ENCODE measurements around the gene GPR78. TPM values are rescaled to one million over a fixed set of nuclear protein-coding genes. Genes with fewer than 3 reads are reported as not detected.
"Not testable (repeated sequence)": the region's sequence is repeated elsewhere in the genome, so short reads cannot be mapped to it uniquely, and the experiment has no call there.

Gene GPR78
- total RNA-seq, 1 donor from 2014 or later: 0.54 TPM

DNA sequence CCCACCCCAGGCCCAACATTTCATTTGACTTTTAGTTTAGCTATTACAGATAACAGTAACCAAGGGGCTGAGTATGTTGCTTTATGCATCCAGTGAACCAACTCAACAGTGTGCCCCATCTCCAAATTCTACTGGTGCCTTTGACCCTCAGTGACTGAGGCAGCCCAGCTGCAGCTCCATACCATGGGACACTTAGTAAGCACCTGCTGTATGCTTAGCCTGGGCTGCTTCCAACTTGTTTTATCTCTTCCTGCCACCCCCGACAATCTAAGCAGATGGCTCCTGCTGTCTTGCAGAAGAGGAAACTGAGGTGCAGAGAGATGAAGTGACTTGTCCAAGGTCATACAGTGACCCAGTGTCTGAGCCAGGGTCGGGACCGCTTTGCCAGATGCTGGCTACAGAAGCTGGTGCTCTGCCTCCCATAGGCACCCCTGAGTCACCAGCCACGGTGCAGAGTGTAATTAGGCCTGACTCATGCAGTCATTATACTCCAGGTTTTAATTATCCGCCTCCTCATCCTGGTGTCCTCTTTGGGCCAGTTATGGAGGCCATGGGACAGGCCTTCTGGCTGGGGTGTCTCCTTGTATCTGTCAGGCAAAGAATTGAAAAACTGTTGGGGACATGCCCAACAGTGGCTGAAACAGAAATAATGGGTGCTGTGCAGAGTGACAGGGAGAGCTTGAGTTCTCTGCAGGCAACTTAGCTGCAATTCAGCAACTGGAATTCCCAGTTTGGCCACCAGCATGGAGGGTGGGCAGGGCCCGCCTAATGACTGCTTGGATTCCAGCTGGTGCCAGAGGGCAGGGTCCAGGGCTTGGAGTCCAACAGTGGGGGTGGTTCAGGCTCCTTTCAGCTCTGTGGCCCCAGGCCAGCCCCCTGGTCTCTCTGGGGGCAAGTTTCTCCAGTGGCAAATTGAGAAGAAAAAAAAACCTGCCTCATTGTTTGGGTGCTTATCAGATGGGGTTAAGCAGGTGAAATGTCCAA, 8.2 kb upstream of the GPR78 start:
- Mint-ChIP-seq H3K4me1 (ENCODE audit: unreplicated experiment) (peaks cover 8% of the 10 kb centered on the region), H3K36me3 (ENCODE audit: unreplicated experiment) (no peaks in the 10 kb centered on the region), H3K9me3 (ENCODE audit: unreplicated experiment) (no peaks in the 10 kb centered on the region), H3K4me3 (ENCODE audit: unreplicated experiment) (no peak overlapping the region), H3K27me3 (ENCODE audit: unreplicated experiment) (peaks cover 15% of the 10 kb centered on the region), H3K27ac (ENCODE audit: unreplicated experiment) (no peak overlapping the region)
- TF ChIP-seq, protein P1, sequence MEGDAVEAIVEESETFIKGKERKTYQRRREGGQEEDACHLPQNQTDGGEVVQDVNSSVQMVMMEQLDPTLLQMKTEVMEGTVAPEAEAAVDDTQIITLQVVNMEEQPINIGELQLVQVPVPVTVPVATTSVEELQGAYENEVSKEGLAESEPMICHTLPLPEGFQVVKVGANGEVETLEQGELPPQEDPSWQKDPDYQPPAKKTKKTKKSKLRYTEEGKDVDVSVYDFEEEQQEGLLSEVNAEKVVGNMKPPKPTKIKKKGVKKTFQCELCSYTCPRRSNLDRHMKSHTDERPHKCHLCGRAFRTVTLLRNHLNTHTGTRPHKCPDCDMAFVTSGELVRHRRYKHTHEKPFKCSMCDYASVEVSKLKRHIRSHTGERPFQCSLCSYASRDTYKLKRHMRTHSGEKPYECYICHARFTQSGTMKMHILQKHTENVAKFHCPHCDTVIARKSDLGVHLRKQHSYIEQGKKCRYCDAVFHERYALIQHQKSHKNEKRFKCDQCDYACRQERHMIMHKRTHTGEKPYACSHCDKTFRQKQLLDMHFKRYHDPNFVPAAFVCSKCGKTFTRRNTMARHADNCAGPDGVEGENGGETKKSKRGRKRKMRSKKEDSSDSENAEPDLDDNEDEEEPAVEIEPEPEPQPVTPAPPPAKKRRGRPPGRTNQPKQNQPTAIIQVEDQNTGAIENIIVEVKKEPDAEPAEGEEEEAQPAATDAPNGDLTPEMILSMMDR (IDR thresholded peaks at IDR 0.05): no peak
- DNase-seq (ENCODE audit: extremely low spot score, unreplicated experiment): no peak

DNA sequence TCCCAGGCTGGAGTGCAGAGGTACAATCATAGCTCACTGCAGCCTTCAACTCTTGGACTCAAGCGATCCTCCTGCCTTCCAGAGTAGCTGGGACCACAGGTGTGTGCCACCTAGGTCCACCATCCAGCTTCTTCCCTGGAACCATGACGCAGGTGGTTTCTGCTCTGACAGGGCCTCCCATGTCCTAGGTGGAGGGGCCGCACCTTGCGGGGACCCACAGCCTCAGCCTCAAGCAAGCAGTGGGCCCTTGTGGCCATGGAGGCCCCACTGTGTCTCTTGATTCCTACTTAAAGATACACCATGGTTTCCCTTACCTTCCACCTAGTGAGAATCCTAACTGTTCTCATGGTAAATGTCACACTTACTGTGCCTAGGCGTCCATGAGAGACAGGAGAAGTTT, 6.9 kb upstream of the GPR78 start:
- Mint-ChIP-seq H3K36me3 (ENCODE audit: unreplicated experiment) (no peaks in the 10 kb centered on the region), H3K27ac (ENCODE audit: unreplicated experiment) (no peak overlapping the region), H3K4me1 (ENCODE audit: unreplicated experiment) (peaks cover 3% of the 10 kb centered on the region), H3K27me3 (ENCODE audit: unreplicated experiment) (peaks cover 16% of the 10 kb centered on the region), H3K9me3 (ENCODE audit: unreplicated experiment) (no peaks in the 10 kb centered on the region), H3K4me3 (ENCODE audit: unreplicated experiment) (no peak overlapping the region)
- DNase-seq (ENCODE audit: extremely low spot score, unreplicated experiment): no peak
- TF ChIP-seq, protein P1 (IDR thresholded peaks at IDR 0.05): no peak

DNA sequence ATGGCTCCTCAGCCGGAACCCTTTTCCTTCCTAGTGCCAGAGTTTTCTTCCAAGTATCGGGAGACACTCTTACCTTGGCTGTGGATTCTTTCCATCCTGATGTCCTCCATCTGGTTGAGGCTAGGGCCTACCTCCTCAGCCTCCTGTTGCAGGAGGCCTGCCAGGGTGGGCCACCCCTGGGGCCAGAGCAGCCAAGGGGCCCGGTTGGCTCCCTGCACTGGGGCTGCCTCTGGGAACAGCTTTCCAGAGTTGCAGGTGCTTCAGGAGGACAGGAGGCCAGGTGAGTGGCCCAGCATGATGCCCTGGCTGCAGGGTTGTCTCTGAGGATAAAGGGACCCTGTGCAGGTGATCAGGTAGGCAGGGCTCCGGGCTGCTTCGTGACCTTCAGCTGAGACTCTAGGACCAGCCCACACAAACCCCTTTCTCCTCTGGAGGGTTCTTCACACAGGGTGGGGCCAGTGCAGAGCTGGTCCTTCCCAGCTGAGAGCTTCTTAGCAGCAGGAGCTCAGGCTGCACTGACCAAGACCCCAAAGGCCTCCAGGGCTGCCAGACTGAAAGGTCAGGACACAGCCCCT, 5.3 kb upstream of the GPR78 start:
- Mint-ChIP-seq H3K9me3 (ENCODE audit: unreplicated experiment) (no peaks in the 10 kb centered on the region), H3K27ac (ENCODE audit: unreplicated experiment) (no peak overlapping the region), H3K27me3 (ENCODE audit: unreplicated experiment) (peaks cover 27% of the 10 kb centered on the region), H3K4me3 (ENCODE audit: unreplicated experiment) (no peak overlapping the region), H3K4me1 (ENCODE audit: unreplicated experiment) (peaks cover 1% of the 10 kb centered on the region), H3K36me3 (ENCODE audit: unreplicated experiment) (no peaks in the 10 kb centered on the region)
- TF ChIP-seq, protein P1 (IDR thresholded peaks at IDR 0.05): no peak
- no peak for DNase-seq (ENCODE audit: extremely low spot score, unreplicated experiment)

DNA sequence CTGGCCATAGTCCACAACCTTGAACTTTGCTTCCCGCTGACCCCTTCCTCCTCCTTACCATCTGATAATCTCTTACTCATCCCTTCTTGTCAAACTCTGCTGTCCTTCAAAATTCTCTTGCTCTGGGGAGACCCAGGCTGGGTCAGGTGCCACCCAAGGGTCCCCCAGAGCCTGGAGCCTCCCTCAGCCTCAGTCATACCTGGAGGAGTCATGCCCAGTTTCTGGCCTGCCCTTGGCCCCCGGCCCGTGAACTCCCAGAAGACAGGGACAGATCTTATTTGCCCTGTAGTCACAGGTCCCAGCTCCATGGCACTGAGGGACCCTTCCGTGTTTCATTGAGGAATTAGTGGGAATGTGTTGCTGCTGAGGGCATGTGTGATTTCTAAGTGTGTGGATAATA, 4.7 kb upstream of the GPR78 start:
- Mint-ChIP-seq H3K27ac (ENCODE audit: unreplicated experiment) (no peak overlapping the region), H3K36me3 (ENCODE audit: unreplicated experiment) (no peaks in the 10 kb centered on the region), H3K27me3 (ENCODE audit: unreplicated experiment) (peaks cover 30% of the 10 kb centered on the region), H3K9me3 (ENCODE audit: unreplicated experiment) (no peaks in the 10 kb centered on the region), H3K4me1 (ENCODE audit: unreplicated experiment) (peaks cover 1% of the 10 kb centered on the region), H3K4me3 (ENCODE audit: unreplicated experiment) (no peak overlapping the region)
- no peak for DNase-seq (ENCODE audit: extremely low spot score, unreplicated experiment)
- TF ChIP-seq, protein P1 (IDR thresholded peaks at IDR 0.05): no peak

DNA sequence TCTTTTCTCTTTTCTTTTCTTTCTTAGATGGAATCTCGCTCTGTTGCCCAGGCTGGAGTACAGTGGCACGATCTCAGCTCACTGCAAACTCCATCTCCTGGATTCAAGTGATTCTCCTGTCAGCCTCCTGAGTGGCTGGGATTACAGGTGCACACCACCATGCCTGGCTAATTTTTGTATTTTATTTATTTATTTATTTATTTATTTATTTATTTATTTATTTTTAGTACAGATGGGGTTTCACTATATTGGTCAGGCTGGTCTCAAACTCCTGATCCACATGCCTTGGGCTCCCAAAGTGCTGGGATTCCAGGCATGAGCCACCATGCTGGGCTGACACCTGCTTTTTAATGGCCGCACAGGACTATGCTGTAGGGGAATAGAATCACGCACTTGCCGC, 3.6 kb upstream of the GPR78 start:
- not testable (repeated sequence) for H3K4me3 Mint-ChIP-seq (ENCODE audit: unreplicated experiment); H3K36me3 Mint-ChIP-seq (ENCODE audit: unreplicated experiment); H3K9me3 Mint-ChIP-seq (ENCODE audit: unreplicated experiment); DNase-seq (ENCODE audit: extremely low spot score, unreplicated experiment); H3K27ac Mint-ChIP-seq (ENCODE audit: unreplicated experiment); H3K4me1 Mint-ChIP-seq (ENCODE audit: unreplicated experiment)
- peaks cover 27% of the 10 kb centered on the region for H3K27me3 Mint-ChIP-seq (ENCODE audit: unreplicated experiment)

Data from osteocyte (in vitro differentiated cells).